ENCODE data around the gene SUSD6.
"Not testable (repeated sequence)": the region's sequence is repeated elsewhere in the genome, so short reads cannot be mapped to it uniquely, and the experiment has no call there.

Gene SUSD6

GRCh38 chr14:69694730-69695281 lies 83.4 kb downstream of the SUSD6 start:
- DNase-seq (ENCODE audit: low read depth in 2 of 2): no peak

GRCh38 chr14:69695322-69696203 lies 84.2 kb downstream of the SUSD6 start:
- DNase-seq (ENCODE audit: low read depth in 2 of 2): no peak

GRCh38 chr14:69696204-69696527 lies 84.8 kb downstream of the SUSD6 start:
- no peak for DNase-seq (ENCODE audit: low read depth in 2 of 2)

GRCh38 chr14:69696633-69697557 lies 85.5 kb downstream of the SUSD6 start:
- no peak for DNase-seq (ENCODE audit: low read depth in 2 of 2)

GRCh38 chr14:69698572-69698971 lies 87.2 kb downstream of the SUSD6 start:
- DNase-seq (ENCODE audit: low read depth in 2 of 2): no peak

DNA sequence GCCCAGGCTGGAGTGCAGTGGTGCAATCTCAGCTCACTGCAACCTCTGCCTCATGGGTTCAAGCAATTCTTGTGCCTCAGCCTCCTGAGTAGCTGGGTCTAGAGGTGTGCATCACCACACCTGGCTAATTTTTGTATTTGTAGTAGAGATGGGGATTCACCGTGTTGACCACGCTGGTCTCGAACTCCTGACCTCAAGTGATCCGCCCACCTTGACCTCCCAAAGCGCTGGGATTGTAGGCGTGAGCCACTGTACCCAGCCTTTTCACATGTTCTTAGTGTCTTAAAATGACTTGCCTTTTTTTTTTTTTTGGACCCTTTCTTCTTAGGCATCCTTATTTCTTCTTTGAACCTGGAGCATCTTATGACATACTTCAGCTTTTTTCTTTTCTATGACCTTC lies 87.8 kb downstream of the SUSD6 start:
- DNase-seq (ENCODE audit: low read depth in 2 of 2): not testable (repeated sequence)

DNA sequence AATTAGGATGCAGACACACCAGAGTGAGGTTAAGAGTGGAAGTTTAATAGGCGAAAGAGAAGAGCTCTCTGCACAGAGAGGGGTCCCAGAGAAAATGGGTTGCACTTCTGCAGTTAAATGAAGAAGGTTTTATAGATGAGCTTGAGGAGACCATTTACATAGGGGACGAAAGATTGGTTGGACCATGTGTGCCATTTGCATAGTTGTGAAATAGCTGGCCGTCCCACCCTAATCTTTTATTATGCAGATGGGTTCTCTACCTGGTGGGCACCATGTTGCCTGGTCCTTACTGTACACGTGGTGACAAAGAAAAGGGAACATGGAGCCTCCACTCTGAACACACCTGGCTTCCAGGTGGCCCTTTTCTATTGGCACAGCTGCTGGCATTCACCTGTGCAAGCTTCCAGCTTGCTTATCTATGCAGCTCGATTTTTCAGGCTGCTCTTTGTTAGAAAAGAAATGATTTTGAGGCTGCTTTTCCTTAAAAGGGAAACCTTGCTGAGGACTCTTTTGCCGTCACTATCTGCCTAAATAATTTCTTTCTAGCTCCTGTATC lies 88.4 kb downstream of the SUSD6 start:
- DNase-seq (ENCODE audit: low read depth in 2 of 2): no peak

- DNase-seq (ENCODE audit: low read depth in 2 of 2): no peak
These were observed 89.2 kb downstream of the SUSD6 start for GRCh38 chr14:69700575-69700974.

DNA sequence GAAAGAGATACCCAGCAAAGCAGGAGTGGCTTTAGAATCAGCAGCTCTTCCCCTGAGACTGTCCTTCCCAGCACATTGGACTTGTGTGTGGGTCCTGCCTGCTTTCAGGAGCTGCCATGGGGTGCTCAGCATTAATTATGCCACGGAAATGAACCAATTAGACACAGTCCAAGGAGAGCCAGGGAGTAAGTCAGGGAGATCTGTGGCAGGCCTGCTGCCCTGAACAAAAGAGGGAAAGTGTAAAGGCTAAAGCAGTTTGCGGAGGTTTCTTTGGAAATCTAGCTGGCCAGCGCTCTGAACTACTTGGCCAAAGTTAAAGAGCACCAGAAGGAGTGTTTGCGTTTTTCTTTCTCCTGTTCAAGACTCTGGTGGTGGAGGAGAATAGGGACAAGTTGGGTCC lies 89.9 kb downstream of the SUSD6 start:
- no peak for DNase-seq (ENCODE audit: low read depth in 2 of 2)

DNA sequence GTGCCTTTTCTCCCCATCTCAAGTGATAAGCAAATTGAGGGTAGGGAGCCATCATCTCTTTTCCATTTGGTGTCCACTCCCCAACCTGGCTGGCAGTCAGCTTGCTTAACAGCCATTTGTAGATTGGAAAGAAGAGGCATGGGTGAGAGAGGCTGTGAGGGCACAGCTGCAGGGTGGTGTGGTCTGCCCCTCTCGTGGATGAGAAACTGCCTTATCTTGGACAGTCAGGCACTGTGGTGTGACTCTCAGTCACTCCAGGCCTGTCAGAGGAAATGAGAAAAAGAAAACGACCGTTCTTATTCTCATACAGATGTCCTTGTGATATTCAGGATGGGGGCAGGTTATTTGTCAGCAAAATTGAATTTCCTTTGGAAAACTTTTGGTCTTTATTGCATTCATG lies 90.5 kb downstream of the SUSD6 start:
- no peak for DNase-seq (ENCODE audit: low read depth in 2 of 2)

DNA sequence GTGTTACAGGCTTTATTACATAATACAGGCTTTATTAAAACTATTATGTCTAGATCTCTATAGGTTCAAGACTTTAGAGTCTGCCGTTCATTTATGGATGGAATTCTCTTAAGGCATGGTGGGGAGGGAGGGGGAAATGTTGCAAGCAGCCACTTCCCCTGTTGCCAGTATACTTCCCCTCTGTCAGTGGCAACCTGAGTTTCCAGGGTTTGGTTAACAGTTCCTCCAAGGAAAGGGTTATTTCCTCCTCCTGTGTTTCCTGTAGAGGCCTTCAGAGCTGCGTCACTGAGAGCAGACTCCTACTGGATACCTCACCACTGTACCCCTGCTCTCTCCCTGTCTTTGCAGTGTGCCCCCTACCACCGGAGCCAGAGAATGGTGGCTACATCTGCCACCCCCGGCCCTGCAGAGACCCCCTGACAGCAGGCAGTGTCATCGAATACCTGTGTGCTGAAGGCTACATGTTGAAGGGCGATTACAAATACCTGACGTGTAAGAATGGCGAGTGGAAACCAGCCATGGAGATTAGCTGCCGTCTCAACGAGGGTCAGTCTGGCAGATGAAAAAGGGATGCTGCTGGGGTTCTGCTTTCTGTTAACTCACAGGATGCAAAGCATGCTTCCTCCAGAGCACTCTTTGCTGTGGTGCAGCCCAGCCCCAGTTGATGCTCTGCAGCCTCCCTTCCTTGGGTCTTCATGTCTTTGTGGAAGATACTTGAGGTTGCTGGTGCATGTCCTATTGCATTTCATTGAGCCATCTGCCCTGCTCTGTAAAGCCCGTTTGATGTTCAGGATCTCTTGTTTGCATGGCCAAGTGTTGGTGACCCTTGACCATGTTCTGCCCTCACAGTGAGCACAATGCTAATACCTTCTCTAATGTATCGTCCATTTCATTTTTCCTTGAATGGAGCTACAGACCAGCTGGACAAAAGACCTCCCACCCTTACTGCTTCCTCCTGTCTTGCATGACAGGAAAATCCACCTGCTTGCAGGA lies 91.9 kb downstream of the SUSD6 start:
- no peak for DNase-seq (ENCODE audit: low read depth in 2 of 2)

GRCh38 chr14:69704319-69704718 lies 92.9 kb downstream of the SUSD6 start:
- no peak for DNase-seq (ENCODE audit: low read depth in 2 of 2)

GRCh38 chr14:69705706-69706105 lies 94.3 kb downstream of the SUSD6 start:
- no peak for DNase-seq (ENCODE audit: low read depth in 2 of 2)

- DNase-seq (ENCODE audit: low read depth in 2 of 2): no peak
These were observed 96.7 kb downstream of the SUSD6 start for GRCh38 chr14:69708049-69708448.

GRCh38 chr14:69708586-69709560 lies 97.5 kb downstream of the SUSD6 start:
- DNase-seq (ENCODE audit: low read depth in 2 of 2): no peak

DNA sequence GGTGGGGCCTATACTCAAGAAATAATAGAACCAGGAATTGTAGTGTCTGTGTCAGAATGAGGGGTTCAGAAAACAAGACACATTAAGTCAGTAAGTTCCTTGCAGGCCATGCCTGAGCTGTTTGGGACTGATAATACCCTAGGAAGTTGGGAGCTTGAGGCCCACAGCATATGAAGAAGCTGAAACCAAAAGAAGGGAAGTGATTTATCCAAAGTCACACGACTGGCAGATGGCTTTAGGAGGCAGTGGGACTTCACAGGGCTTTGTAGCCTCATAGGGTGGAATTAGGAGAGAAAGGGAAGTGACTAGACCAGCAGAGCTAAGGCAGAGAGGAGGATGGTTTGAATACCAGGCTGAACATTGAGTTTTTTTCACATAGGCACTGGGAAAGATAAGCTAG lies 99.0 kb downstream of the SUSD6 start:
- DNase-seq (ENCODE audit: low read depth in 2 of 2): no peak

DNA sequence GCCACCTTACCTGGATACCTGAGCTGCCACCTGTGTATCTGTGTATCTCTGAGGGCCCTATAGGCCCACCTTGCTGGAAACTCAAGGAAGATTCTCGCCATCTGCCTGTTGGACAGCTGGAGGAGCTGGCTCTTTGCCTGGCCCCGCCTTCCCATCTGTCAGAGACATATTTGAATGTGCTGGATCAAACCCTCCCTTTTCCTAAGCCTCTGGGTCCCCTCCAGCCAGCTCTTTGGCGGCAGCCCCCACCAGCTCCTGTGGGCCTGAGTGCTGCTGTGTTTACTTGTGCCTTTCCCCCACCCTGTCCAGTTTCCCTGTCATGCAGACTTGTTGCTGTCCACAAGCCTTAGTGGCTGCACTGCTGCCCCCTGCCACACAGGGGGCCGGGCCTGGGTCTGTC lies 99.7 kb downstream of the SUSD6 start:
- DNase-seq (ENCODE audit: low read depth in 2 of 2): no peak

DNA sequence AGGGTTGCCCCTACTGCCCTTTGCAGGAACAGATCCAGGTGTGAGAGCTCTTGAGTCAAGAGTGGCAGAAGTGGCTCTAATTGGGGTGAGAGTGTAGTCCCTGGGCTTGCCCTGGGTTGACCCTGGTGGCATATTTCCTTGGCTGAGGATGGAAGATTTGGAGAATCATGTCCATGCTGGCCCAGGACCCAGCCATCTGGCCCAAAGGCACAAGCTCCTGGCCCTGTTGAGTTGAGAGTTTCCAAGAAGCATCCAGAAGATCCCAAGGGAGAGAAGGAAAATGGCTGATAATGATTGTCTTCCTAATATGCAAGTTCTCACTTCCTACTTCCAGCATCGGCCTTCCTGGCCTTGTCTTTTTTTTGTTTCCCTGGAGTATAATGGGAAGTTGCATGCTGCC lies 100.1 kb downstream of the SUSD6 start:
- no peak for DNase-seq (ENCODE audit: low read depth in 2 of 2)

- no peak for DNase-seq (ENCODE audit: low read depth in 2 of 2)
These were observed 100.6 kb downstream of the SUSD6 start for GRCh38 chr14:69711881-69712560.
